GM20000 (cell line): Measurements from ENCODE around the gene OR8S1.

Experiments
- DNase-seq: peaks from one replicate; pipeline ENCODE4 v3.0.0; 2012; ENCODE audit warnings: low spot score
- TF ChIP-seq, protein P1 (sequence below): IDR thresholded peaks from 2 replicates; pipeline ENCODE4 v1.5.1; 2012; ENCODE audit warnings: mild to moderate bottlenecking, control low read depth; ENCODE audit errors: extremely low read depth, missing control alignments

OR8S1 gene

DNA sequence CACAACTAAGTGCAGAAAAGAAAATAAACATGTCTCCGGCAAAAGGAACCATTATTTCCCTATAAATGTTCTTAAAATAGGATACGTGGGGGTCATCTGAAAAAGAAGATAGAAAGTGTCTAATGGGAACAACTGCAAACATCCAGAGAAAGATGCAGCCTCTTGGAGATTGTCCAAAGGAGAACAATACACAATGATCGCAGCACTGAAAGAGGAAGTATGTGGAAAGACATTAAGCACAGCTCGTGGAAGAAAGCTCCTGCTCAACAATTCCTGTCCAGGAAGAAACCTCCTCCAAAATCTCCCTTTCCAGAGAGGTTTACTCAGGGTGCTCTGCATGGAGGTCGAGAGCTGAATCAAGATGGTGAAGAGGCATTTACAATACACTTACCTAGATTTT, 46.9 kb downstream of the OR8S1 start:
- no peak for DNase-seq
- TF ChIP-seq, protein P1, sequence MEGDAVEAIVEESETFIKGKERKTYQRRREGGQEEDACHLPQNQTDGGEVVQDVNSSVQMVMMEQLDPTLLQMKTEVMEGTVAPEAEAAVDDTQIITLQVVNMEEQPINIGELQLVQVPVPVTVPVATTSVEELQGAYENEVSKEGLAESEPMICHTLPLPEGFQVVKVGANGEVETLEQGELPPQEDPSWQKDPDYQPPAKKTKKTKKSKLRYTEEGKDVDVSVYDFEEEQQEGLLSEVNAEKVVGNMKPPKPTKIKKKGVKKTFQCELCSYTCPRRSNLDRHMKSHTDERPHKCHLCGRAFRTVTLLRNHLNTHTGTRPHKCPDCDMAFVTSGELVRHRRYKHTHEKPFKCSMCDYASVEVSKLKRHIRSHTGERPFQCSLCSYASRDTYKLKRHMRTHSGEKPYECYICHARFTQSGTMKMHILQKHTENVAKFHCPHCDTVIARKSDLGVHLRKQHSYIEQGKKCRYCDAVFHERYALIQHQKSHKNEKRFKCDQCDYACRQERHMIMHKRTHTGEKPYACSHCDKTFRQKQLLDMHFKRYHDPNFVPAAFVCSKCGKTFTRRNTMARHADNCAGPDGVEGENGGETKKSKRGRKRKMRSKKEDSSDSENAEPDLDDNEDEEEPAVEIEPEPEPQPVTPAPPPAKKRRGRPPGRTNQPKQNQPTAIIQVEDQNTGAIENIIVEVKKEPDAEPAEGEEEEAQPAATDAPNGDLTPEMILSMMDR: no peak
